Endothelial cell of umbilical vein (primary cell): Measurements from ENCODE around the gene FAAP100. TPM values are rescaled to one million over a fixed set of nuclear protein-coding genes. Genes with fewer than 3 reads are reported as not detected.

ENCODE experiments used
- BruUV-seq: library from RNA; stranded (reverse); fragments of 400-500 nt; replicated peaks from 2 replicates; lab custom pipeline; 2021; lab: Mats Ljungman, UMichigan
- CTCF ChIA-PET: fragments of 300-600, 350-600 bp; sonication (Branson Sonifier 250); formaldehyde crosslinking; loops from one replicate; lab custom pipeline; 2021; ENCODE audit warnings: antibody characterized with exemption, inconsistent platforms; lab: Charles Lee
- POLR2A ChIA-PET: fragments of 300-600, 350-600 bp; sonication (Branson Sonifier 250); formaldehyde crosslinking; loops from one replicate; lab custom pipeline; 2021; ENCODE audit warnings: antibody characterized with exemption, inconsistent platforms; lab: Charles Lee
- DNase-seq: peaks from one replicate; pipeline ENCODE4 v3.0.0-alpha.2; 2011; ENCODE audit warnings: low read depth, low spot score
- FAIRE-seq: peaks from 2 replicates; lab custom pipeline; 2011; peaks lifted over from hg19 to GRCh38; lab: Jason Lieb, UNC
- H2AFZ ChIP-seq: 2 replicates; pipeline ENCODE4 v1.6.0; 2012; ENCODE audit warnings: low read depth, low read length, control low read depth, inconsistent platforms
- H3K27ac ChIP-seq: 2 replicates; pipeline ENCODE4 v1.5.1; 2011; ENCODE audit warnings: low read depth, mild to moderate bottlenecking, control low read depth, low read length, moderate library complexity; ENCODE audit not compliant: insufficient read depth
- H3K27me3 ChIP-seq, 2 experiments: 2 replicates each; pipeline versions ENCODE4 v1.6.0 to v1.6.1; 2011; ENCODE audit warnings: low read length in 2 of 2, mixed read lengths in 1 of 2; ENCODE audit not compliant: control insufficient read depth in 2 of 2, insufficient read depth in 2 of 2
- H3K36me3 ChIP-seq, 2 experiments: 2 replicates in 1 of 2; 3 replicates in 1 of 2; pipeline ENCODE4 v1.5.1; 2011; ENCODE audit warnings: low read length in 2 of 2, mild to moderate bottlenecking in 1 of 2, moderate library complexity in 1 of 2; ENCODE audit not compliant: control insufficient read depth in 2 of 2, insufficient read depth in 2 of 2; ENCODE audit errors: extremely low read depth in 1 of 2
- H3K4me1 ChIP-seq: 3 replicates; pipeline ENCODE4 v1.5.1; 2011; ENCODE audit warnings: mild to moderate bottlenecking, low read length; ENCODE audit not compliant: control insufficient read depth, insufficient read depth; ENCODE audit errors: extremely low read depth
- H3K4me2 ChIP-seq: 2 replicates; pipeline ENCODE4 v1.6.1; 2011; ENCODE audit warnings: low read length, control low read depth, mixed read lengths; ENCODE audit not compliant: insufficient read depth
- H3K4me3 ChIP-seq, 3 experiments: fragments of 200-600 bp in 1 of 3; sonication (generic), shearing (Covaris generic) in 1 of 3; replicated peaks in 1 of 3; 2 replicates each; pipeline ENCODE4 v1.5.1; 2011 to 2016; ENCODE audit warnings: control low read depth in 3 of 3, low read length in 3 of 3, mild to moderate bottlenecking in 2 of 3, inconsistent platforms in 1 of 3, low read depth in 1 of 3, moderate library complexity in 1 of 3; ENCODE audit not compliant: insufficient read depth in 1 of 3
- H3K79me2 ChIP-seq: 2 replicates; pipeline ENCODE4 v1.6.0; 2012; ENCODE audit warnings: low read length, inconsistent platforms; ENCODE audit not compliant: control insufficient read depth, insufficient read depth
- H3K9ac ChIP-seq: replicated peaks from 2 replicates; pipeline ENCODE3; 2011; ENCODE audit warnings: low read length, control low read depth; ENCODE audit not compliant: insufficient read depth; ENCODE audit errors: extremely low read depth
- H3K9me1 ChIP-seq: replicated peaks from 3 replicates; pipeline ENCODE4 v1.6.0; 2011; ENCODE audit warnings: mild to moderate bottlenecking, low read length; ENCODE audit not compliant: control insufficient read depth, insufficient read depth; ENCODE audit errors: extremely low read depth
- H3K9me3 ChIP-seq: replicated peaks from 2 replicates; pipeline ENCODE4 v1.5.1; 2012; ENCODE audit warnings: low read length, inconsistent platforms; ENCODE audit not compliant: control insufficient read depth, insufficient read depth
- H4K20me1 ChIP-seq: replicated peaks from 2 replicates; pipeline ENCODE3; 2011; ENCODE audit warnings: mild to moderate bottlenecking, low read length; ENCODE audit not compliant: control insufficient read depth, insufficient read depth; ENCODE audit errors: extremely low read depth
- EZH2 ChIP-seq: IDR thresholded peaks from 2 replicates; pipeline ENCODE4 v1.6.1; 2012; ENCODE audit warnings: borderline replicate concordance, low read depth, mild to moderate bottlenecking, moderate library complexity, low read length, inconsistent platforms; ENCODE audit not compliant: severe bottlenecking
- FOS ChIP-seq: IDR thresholded peaks from 2 replicates; pipeline ENCODE4 v1.6.1; 2011; ENCODE audit warnings: mild to moderate bottlenecking, low read length, moderate library complexity, borderline replicate concordance; ENCODE audit not compliant: insufficient read depth
- GATA2 ChIP-seq: IDR thresholded peaks from 2 replicates; pipeline ENCODE4 v1.7.0; 2011; ENCODE audit warnings: low read depth, mild to moderate bottlenecking, moderate library complexity, mixed read lengths, low read length; ENCODE audit not compliant: insufficient read length, insufficient read depth
- JUN ChIP-seq: IDR thresholded peaks from 2 replicates; pipeline ENCODE4 v1.6.1; 2011; ENCODE audit warnings: borderline replicate concordance, low read depth; ENCODE audit not compliant: insufficient read length, insufficient read depth
- MYC ChIP-seq: IDR thresholded peaks from one replicate; pipeline ENCODE4 v1.6.1; 2011; ENCODE audit warnings: mild to moderate bottlenecking, low read depth, low read length
- POLR2A ChIP-seq: IDR thresholded peaks from 2 replicates; pipeline ENCODE4 v1.6.1; 2012; ENCODE audit warnings: low read depth, mild to moderate bottlenecking, control low read depth, low read length
- POLR2AphosphoS5 ChIP-seq: IDR thresholded peaks from 2 replicates; pipeline ENCODE4 v1.6.1; 2012; ENCODE audit warnings: low read depth, mild to moderate bottlenecking, control low read depth, low read length, moderate library complexity; ENCODE audit not compliant: insufficient read depth
- dilution Hi-C: fragments of 300-500 bp; cut with MboI; formaldehyde crosslinking; loops from one replicate; pipeline ENCODE4 v1.15.0; 2019; ENCODE audit warnings: low sequenced_read_pairs; ENCODE audit not compliant: extremely low pct_ligation_motif_present
- intact Hi-C: fragments of 100-400 bp; cut with micrococcal nuclease; formaldehyde crosslinking; loops from one replicate; pipeline ENCODE4 v1.10.0; 2022
- polyA plus RNA-seq, 4 experiments: library from polyadenylated mRNA; depleted of rRNA in 3 of 4; stranded (reverse) in 3 of 4; unstranded in 1 of 4; fragments of >200 nt; gene quantifications; 2 replicates each; pipeline versions ENCODE4 v1.2.1 to v1.2.3, GENCODE V29; 2011 to 2012; ENCODE audit warnings: missing spikeins in 1 of 4
- total RNA-seq: library from RNA; stranded (reverse); gene quantifications from 2 replicates; pipeline ENCODE4 v1.2.3, GENCODE V29; 2021
- TF ChIP-seq, protein P1 (sequence below): IDR thresholded peaks from 2 replicates; pipeline ENCODE4 v1.6.1; 2011; ENCODE audit not compliant: insufficient read depth, insufficient read length
- TF ChIP-seq, protein P2 (sequence below), 2 donors: IDR thresholded peaks; 1 replicate in 1 of 2; 2 replicates in 1 of 2; pipeline ENCODE4 v1.5.1; 2011; ENCODE audit warnings: low read length in 2 of 2, mild to moderate bottlenecking in 2 of 2, moderate library complexity in 2 of 2, control low read depth in 1 of 2, inconsistent platforms in 1 of 2, low read depth in 1 of 2; ENCODE audit not compliant: insufficient read depth in 1 of 2; ENCODE audit errors: extremely low read depth in 1 of 2

FAAP100 gene
- total and polyA plus RNA-seq, 2 donors (not counting 3 experiments of a cell fraction or from before 2014, with no cell fraction given), result 35.4 to 54.3 TPM

DNA sequence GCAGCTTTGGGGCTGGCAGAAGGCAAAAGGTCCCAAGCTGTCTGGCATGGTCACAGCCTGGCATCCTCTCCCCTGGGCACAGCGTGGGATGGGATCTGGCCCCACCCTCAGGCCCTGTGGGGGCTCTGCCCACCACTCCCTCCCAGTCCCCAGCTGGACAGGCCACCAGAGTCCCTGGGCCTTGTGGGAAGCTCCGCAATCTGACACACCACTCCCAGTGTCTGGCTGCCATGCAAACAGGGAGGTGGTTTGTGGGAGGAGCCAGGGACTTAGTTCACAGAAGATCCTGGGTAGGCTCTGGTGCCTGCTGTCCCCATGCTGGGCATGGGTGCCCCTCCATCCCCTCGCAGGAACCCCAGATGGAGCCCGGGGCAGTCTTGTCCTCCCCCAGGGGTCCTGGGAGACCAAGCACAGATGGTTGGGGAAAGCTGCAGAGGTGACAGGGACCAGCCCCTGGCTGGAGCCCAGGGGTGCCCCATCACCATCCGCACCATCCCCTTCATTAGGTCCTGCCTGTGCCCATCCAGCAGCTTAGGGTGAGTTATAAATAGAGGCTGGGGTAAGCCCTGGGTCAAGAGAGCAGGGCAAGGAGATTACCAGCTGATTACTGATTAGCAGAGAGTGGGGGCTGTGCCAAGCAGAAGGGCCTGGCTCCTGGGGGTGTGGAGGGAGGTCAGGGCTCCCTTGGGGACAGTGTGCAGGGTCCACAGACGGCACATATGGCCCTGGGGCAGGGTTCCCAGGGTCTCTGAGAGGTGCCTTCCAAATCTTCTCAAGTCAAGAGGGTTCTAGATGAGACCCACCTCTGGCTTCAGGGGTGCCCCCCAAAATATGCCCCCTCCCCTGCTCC lies 17.8 kb downstream of the FAAP100 start:
- CTCF ChIA-PET, result no interaction called here
- TF ChIP-seq MYC (no peak), GATA2 (no peak), POLR2AphosphoS5 (no peak), FOS (no peak), POLR2A (no peak), EZH2 (no peak), JUN (no peak)
- TF ChIP-seq, protein P1, sequence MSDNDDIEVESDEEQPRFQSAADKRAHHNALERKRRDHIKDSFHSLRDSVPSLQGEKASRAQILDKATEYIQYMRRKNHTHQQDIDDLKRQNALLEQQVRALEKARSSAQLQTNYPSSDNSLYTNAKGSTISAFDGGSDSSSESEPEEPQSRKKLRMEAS, result no peak
- TF ChIP-seq, protein P2, sequence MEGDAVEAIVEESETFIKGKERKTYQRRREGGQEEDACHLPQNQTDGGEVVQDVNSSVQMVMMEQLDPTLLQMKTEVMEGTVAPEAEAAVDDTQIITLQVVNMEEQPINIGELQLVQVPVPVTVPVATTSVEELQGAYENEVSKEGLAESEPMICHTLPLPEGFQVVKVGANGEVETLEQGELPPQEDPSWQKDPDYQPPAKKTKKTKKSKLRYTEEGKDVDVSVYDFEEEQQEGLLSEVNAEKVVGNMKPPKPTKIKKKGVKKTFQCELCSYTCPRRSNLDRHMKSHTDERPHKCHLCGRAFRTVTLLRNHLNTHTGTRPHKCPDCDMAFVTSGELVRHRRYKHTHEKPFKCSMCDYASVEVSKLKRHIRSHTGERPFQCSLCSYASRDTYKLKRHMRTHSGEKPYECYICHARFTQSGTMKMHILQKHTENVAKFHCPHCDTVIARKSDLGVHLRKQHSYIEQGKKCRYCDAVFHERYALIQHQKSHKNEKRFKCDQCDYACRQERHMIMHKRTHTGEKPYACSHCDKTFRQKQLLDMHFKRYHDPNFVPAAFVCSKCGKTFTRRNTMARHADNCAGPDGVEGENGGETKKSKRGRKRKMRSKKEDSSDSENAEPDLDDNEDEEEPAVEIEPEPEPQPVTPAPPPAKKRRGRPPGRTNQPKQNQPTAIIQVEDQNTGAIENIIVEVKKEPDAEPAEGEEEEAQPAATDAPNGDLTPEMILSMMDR (IDR thresholded peaks at IDR 0.05; ENCODE audit: extremely low read depth in 1 of 2, insufficient read depth in 1 of 2, low read depth in 1 of 2, low read length in 2 of 2), result no peak
- BruUV-seq, result no TSS peak
- Histone ChIP-seq H3K9ac (no peak overlapping the region), H3K9me1 (no peaks in the 10 kb centered on the region), H4K20me1 (no peaks in the 10 kb centered on the region), H3K9me3 (no peaks in the 10 kb centered on the region), H3K4me2 (no peak overlapping the region), H3K4me1 (peaks cover 3% of the 10 kb centered on the region), H2AFZ (no peak overlapping the region), H3K4me3 (no peak overlapping the region), H3K27ac (no peak overlapping the region), H3K36me3 (no peaks in the 10 kb centered on the region), H3K79me2 (no peaks in the 10 kb centered on the region), H3K27me3 (peaks cover 5 to 18% of the 10 kb centered on the region in 2 experiments)
- no peak for DNase-seq
- no peak for FAIRE-seq
- POLR2A ChIA-PET, result interaction anchor here (1.0 kb wide), 1 partner anchor 32 kb away, joined by 3 read pairs; no protein-coding TSS in a partner anchor
- intact Hi-C loops (no loop called here), dilution Hi-C loops (no loop called here)
